ENCODE data around the gene SH3GL1.
A peak's percentile ranks its signal among the peaks of the same experiment; 100 is the strongest.

Gene SH3GL1

DNA sequence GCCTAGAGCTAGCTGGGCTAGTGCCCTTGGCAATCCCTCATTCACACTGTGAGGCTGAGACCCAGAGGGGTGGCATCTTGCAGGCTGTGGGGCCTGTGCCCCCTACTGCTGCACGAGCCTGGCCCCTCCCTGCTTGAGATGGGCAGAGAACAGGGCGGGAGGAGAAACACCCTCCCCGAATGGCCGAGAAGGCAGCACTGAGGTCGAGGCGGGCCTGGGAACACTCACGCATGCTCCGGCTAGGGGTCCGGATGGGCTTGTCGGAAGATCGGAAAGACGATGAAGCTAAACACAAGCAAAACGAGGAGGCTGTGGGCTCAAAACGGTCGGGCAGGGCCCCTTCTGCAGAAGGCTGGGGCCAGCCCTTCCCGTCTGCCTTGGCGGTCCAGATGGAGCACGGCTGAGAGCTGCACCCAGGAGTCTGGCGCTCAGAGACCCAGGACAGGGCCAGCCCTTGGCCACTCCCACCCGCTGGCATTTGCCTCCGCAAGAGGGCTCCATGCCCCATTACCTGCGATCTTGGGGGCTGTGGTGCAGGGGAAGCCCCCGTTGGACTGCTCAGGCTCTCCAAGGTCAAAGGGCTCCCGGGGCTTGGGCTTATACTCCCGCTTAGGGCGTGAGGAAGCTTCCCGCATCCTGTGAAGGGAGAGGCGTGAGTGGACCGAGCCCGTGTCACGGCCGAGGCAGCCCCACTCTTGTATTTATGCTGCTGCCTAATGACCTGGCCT lies 38.1 kb downstream of the SH3GL1 start:
- H3K27ac ChIP-seq (ENCODE audit: poor library complexity, severe bottlenecking) = no peak overlapping the region
- H3K36me3 ChIP-seq (ENCODE audit: low read depth) = peaks cover 54% of the 10 kb centered on the region
- DNase-seq (ENCODE audit: low spot score) = peak; percentile 45
- H3K9me3 ChIP-seq (ENCODE audit: severe bottlenecking) = no peaks in the 10 kb centered on the region
- TF ChIP-seq, protein P1, sequence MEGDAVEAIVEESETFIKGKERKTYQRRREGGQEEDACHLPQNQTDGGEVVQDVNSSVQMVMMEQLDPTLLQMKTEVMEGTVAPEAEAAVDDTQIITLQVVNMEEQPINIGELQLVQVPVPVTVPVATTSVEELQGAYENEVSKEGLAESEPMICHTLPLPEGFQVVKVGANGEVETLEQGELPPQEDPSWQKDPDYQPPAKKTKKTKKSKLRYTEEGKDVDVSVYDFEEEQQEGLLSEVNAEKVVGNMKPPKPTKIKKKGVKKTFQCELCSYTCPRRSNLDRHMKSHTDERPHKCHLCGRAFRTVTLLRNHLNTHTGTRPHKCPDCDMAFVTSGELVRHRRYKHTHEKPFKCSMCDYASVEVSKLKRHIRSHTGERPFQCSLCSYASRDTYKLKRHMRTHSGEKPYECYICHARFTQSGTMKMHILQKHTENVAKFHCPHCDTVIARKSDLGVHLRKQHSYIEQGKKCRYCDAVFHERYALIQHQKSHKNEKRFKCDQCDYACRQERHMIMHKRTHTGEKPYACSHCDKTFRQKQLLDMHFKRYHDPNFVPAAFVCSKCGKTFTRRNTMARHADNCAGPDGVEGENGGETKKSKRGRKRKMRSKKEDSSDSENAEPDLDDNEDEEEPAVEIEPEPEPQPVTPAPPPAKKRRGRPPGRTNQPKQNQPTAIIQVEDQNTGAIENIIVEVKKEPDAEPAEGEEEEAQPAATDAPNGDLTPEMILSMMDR (IDR thresholded peaks at IDR 0.05; ENCODE audit: poor library complexity, severe bottlenecking) = no peak
- no peak overlapping the region for H3K4me3 ChIP-seq (ENCODE audit: severe bottlenecking)
- H3K4me1 ChIP-seq (ENCODE audit: insufficient read depth, poor library complexity, severe bottlenecking) = no peaks in the 10 kb centered on the region
- no peaks in the 10 kb centered on the region for H3K27me3 ChIP-seq (ENCODE audit: insufficient read depth, poor library complexity, severe bottlenecking)
- no peak for ATAC-seq (ENCODE audit: low read depth)

- no peak overlapping the region for H3K27ac ChIP-seq (ENCODE audit: poor library complexity, severe bottlenecking)
Observed at GRCh38 chr19:4361152-4362046, 38.9 kb downstream of the SH3GL1 start.

GRCh38 chr19:4360641-4361151 lies 39.7 kb downstream of the SH3GL1 start:
- DNase-seq (ENCODE audit: low spot score) (peak; percentile 56), ATAC-seq (ENCODE audit: low read depth) (no peak)
- Histone ChIP-seq H3K4me3 (ENCODE audit: severe bottlenecking) (no peak overlapping the region), H3K4me1 (ENCODE audit: insufficient read depth, poor library complexity, severe bottlenecking) (no peaks in the 10 kb centered on the region), H3K9me3 (ENCODE audit: severe bottlenecking) (no peaks in the 10 kb centered on the region), H3K27ac (ENCODE audit: poor library complexity, severe bottlenecking) (no peak overlapping the region), H3K36me3 (ENCODE audit: low read depth) (peaks cover 49% of the 10 kb centered on the region), H3K27me3 (ENCODE audit: insufficient read depth, poor library complexity, severe bottlenecking) (no peaks in the 10 kb centered on the region)
- TF ChIP-seq, protein P1 (IDR thresholded peaks at IDR 0.05; ENCODE audit: poor library complexity, severe bottlenecking) = no peak

More at GRCh38 chr19:4361152-4362046, 38.9 kb downstream of the SH3GL1 start:
- no peak overlapping the region for H3K4me3 ChIP-seq (ENCODE audit: severe bottlenecking)
- peak; percentile 50 for DNase-seq (ENCODE audit: low spot score)
- H3K4me1 ChIP-seq (ENCODE audit: insufficient read depth, poor library complexity, severe bottlenecking) = no peaks in the 10 kb centered on the region
- no peaks in the 10 kb centered on the region for H3K27me3 ChIP-seq (ENCODE audit: insufficient read depth, poor library complexity, severe bottlenecking)
- no peaks in the 10 kb centered on the region for H3K9me3 ChIP-seq (ENCODE audit: severe bottlenecking)
- peaks cover 54% of the 10 kb centered on the region for H3K36me3 ChIP-seq (ENCODE audit: low read depth)
- ATAC-seq (ENCODE audit: low read depth) = no peak
- TF ChIP-seq, protein P1 (IDR thresholded peaks at IDR 0.05; ENCODE audit: poor library complexity, severe bottlenecking) = no peak

GRCh38 chr19:4360081-4360569 lies 40.2 kb downstream of the SH3GL1 start:
- TF ChIP-seq, protein P1 (IDR thresholded peaks at IDR 0.05; ENCODE audit: poor library complexity, severe bottlenecking) = no peak
- Histone ChIP-seq H3K27ac (ENCODE audit: poor library complexity, severe bottlenecking) (no peak overlapping the region), H3K27me3 (ENCODE audit: insufficient read depth, poor library complexity, severe bottlenecking) (no peaks in the 10 kb centered on the region), H3K9me3 (ENCODE audit: severe bottlenecking) (no peaks in the 10 kb centered on the region), H3K4me1 (ENCODE audit: insufficient read depth, poor library complexity, severe bottlenecking) (no peaks in the 10 kb centered on the region), H3K4me3 (ENCODE audit: severe bottlenecking) (no peak overlapping the region), H3K36me3 (ENCODE audit: low read depth) (peaks cover 43% of the 10 kb centered on the region)
- DNase-seq (ENCODE audit: low spot score) (no peak), ATAC-seq (ENCODE audit: low read depth) (no peak)

Data from RWPE2 (cell line).